WERI-Rb-1 (cell line): ENCODE measurements around the gene ARID5A.
"Not testable (repeated sequence)": the region's sequence is repeated elsewhere in the genome, so short reads cannot be mapped to it uniquely, and the experiment has no call there.

Source experiments
- DNase-seq: peaks from one replicate; pipeline ENCODE4 v3.0.0-alpha.2; 2020
- H3K27ac ChIP-seq: fragments of 250-450 bp; sonication (Bioruptor Pico); 2 replicates; pipeline ENCODE4 v1.5.1; 2020; ENCODE audit warnings: mild to moderate bottlenecking, moderate library complexity
- H3K27me3 ChIP-seq: fragments of 250-450 bp; sonication (Bioruptor Pico); 2 replicates; pipeline ENCODE4 v1.5.1; 2021; ENCODE audit warnings: mild to moderate bottlenecking, low read depth, moderate library complexity; ENCODE audit not compliant: insufficient read depth, severe bottlenecking
- H3K36me3 ChIP-seq: fragments of 250-450 bp; sonication (Bioruptor Pico); 2 replicates; pipeline ENCODE4 v1.5.1; 2020; ENCODE audit warnings: mild to moderate bottlenecking, moderate library complexity
- H3K4me3 ChIP-seq: 2 replicates; pipeline ENCODE4 v1.5.1; 2011; ENCODE audit warnings: low read depth, mild to moderate bottlenecking, control low read depth, low read length
- H3K9me3 ChIP-seq: fragments of 250-450 bp; sonication (Bioruptor Pico); 2 replicates; pipeline ENCODE4 v1.5.1; 2021; ENCODE audit warnings: mild to moderate bottlenecking, moderate library complexity; ENCODE audit not compliant: severe bottlenecking
- CTCF ChIP-seq: IDR thresholded peaks from 2 replicates; pipeline ENCODE4 v1.5.1; 2011; ENCODE audit warnings: low read depth, mild to moderate bottlenecking, control low read depth, inconsistent platforms, low read length

Gene ARID5A

GRCh38 chr2:96553176-96553956, 16.8 kb downstream of the ARID5A start:
- DNase-seq: no peak
- Histone ChIP-seq H3K4me3 (no peak overlapping the region), H3K27ac (no peak overlapping the region)

GRCh38 chr2:96553957-96554292, 17.4 kb downstream of the ARID5A start:
- H3K27me3 ChIP-seq, H3K4me3 ChIP-seq, H3K9me3 ChIP-seq, H3K27ac ChIP-seq, DNase-seq, H3K36me3 ChIP-seq: not testable (repeated sequence)

More at GRCh38 chr2:96553176-96553956, 16.8 kb downstream of the ARID5A start:
- no peaks in the 10 kb centered on the region for H3K36me3 ChIP-seq
- no peaks in the 10 kb centered on the region for H3K27me3 ChIP-seq
- no peaks in the 10 kb centered on the region for H3K9me3 ChIP-seq
- no peak for TF ChIP-seq CTCF

GRCh38 chr2:96554293-96555145, 18.0 kb downstream of the ARID5A start:
- peak; percentile 97 for TF ChIP-seq CTCF
- Histone ChIP-seq H3K27ac (no peak overlapping the region), H3K27me3 (no peaks in the 10 kb centered on the region), H3K9me3 (no peaks in the 10 kb centered on the region), H3K4me3 (no peak overlapping the region), H3K36me3 (no peaks in the 10 kb centered on the region)
- DNase-seq: peak; percentile 59

GRCh38 chr2:96555146-96555610, 18.6 kb downstream of the ARID5A start:
- Histone ChIP-seq H3K36me3 (no peaks in the 10 kb centered on the region), H3K9me3 (no peaks in the 10 kb centered on the region), H3K4me3 (no peak overlapping the region), H3K27ac (no peak overlapping the region), H3K27me3 (no peaks in the 10 kb centered on the region)
- DNase-seq: no peak
- TF ChIP-seq CTCF: no peak

- no peaks in the 10 kb centered on the region for H3K27me3 ChIP-seq
- no peak overlapping the region for H3K4me3 ChIP-seq
- no peaks in the 10 kb centered on the region for H3K36me3 ChIP-seq
- H3K27ac ChIP-seq: no peak overlapping the region
- H3K9me3 ChIP-seq: no peaks in the 10 kb centered on the region
- TF ChIP-seq CTCF: no peak
- DNase-seq: no peak
Measured at GRCh38 chr2:96556441-96557330, 20.1 kb downstream of the ARID5A start.

GRCh38 chr2:96557421-96557820, 20.9 kb downstream of the ARID5A start:
- DNase-seq, H3K27me3 ChIP-seq, H3K36me3 ChIP-seq, H3K27ac ChIP-seq, H3K9me3 ChIP-seq, H3K4me3 ChIP-seq: not testable (repeated sequence)
